Activated CD4-positive, CD25-positive, alpha-beta regulatory T cell treated with anti-CD3 and anti-CD28 coated beads, Interleukin-2, amount 50 U/mL, for 16 hours (primary cell): ENCODE results near the gene PAX2.

ENCODE experiments used
- DNase-seq: peaks from one replicate; pipeline ENCODE4 v3.0.0-alpha.2; 2020; ENCODE audit warnings: low read depth, low spot score

The PAX2 gene

GRCh38 chr10:100814751-100815474 lies 69.5 kb downstream of the PAX2 start:
- no peak for DNase-seq

- DNase-seq: no peak
These were observed 71.3 kb downstream of the PAX2 start for GRCh38 chr10:100816671-100817070.

GRCh38 chr10:100817268-100817839 lies 72.0 kb downstream of the PAX2 start:
- no peak for DNase-seq

- no peak for DNase-seq
These were observed 74.0 kb downstream of the PAX2 start for GRCh38 chr10:100819424-100819823.

GRCh38 chr10:100823194-100823593 lies 77.8 kb downstream of the PAX2 start:
- no peak for DNase-seq

GRCh38 chr10:100824886-100825285 lies 79.5 kb downstream of the PAX2 start:
- DNase-seq: no peak

GRCh38 chr10:100825325-100825875 lies 80.0 kb downstream of the PAX2 start:
- DNase-seq: no peak

- no peak for DNase-seq
These were observed 80.8 kb downstream of the PAX2 start for GRCh38 chr10:100826031-100826651.

- no peak for DNase-seq
These were observed 81.2 kb downstream of the PAX2 start for GRCh38 chr10:100826661-100826982.

GRCh38 chr10:100826983-100827818 lies 81.8 kb downstream of the PAX2 start:
- no peak for DNase-seq

GRCh38 chr10:100827819-100828737 lies 82.7 kb downstream of the PAX2 start:
- DNase-seq: no peak

- no peak for DNase-seq
These were observed 83.3 kb downstream of the PAX2 start for GRCh38 chr10:100828738-100829096.

- no peak for DNase-seq
These were observed 83.9 kb downstream of the PAX2 start for GRCh38 chr10:100829097-100829870.

GRCh38 chr10:100829933-100830727 lies 84.7 kb downstream of the PAX2 start:
- DNase-seq: no peak

- no peak for DNase-seq
These were observed 85.3 kb downstream of the PAX2 start for GRCh38 chr10:100830728-100831111.

GRCh38 chr10:100831742-100832141 lies 86.4 kb downstream of the PAX2 start:
- DNase-seq: no peak

- no peak for DNase-seq
These were observed 90.4 kb downstream of the PAX2 start for GRCh38 chr10:100835810-100836209.

GRCh38 chr10:100836891-100837290 lies 91.5 kb downstream of the PAX2 start:
- DNase-seq: no peak

GRCh38 chr10:100837300-100837699 lies 91.9 kb downstream of the PAX2 start:
- no peak for DNase-seq
